8988T (cell line): ENCODE data around the gene CMIP.

Experiments used
- DNase-seq: peaks from one replicate; pipeline ENCODE4 v3.0.0; 2011

CMIP gene

DNA sequence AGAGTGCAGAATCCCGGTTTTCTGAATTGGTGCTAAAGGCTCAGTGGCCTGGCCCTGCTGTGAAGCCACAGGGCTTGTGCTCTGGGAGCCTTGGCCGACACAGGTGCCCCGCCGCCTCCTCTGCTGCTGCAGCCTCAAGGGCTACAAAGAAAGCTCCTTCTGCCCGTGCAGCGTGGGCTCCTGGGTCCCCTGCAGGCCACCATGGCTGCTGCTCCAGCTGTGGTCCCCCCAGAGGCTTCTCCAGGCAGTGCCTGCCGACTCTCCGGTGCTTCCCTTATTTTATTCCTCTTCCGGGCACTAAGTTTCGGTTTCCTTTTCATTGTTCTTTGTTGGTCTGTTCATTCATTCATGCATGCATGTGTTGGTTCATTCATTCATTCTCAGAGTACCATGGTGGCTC lies 53.1 kb downstream of the CMIP start:
- no peak for DNase-seq

GRCh38 chr16:81498351-81498750 lies 53.7 kb downstream of the CMIP start:
- DNase-seq: no peak

DNA sequence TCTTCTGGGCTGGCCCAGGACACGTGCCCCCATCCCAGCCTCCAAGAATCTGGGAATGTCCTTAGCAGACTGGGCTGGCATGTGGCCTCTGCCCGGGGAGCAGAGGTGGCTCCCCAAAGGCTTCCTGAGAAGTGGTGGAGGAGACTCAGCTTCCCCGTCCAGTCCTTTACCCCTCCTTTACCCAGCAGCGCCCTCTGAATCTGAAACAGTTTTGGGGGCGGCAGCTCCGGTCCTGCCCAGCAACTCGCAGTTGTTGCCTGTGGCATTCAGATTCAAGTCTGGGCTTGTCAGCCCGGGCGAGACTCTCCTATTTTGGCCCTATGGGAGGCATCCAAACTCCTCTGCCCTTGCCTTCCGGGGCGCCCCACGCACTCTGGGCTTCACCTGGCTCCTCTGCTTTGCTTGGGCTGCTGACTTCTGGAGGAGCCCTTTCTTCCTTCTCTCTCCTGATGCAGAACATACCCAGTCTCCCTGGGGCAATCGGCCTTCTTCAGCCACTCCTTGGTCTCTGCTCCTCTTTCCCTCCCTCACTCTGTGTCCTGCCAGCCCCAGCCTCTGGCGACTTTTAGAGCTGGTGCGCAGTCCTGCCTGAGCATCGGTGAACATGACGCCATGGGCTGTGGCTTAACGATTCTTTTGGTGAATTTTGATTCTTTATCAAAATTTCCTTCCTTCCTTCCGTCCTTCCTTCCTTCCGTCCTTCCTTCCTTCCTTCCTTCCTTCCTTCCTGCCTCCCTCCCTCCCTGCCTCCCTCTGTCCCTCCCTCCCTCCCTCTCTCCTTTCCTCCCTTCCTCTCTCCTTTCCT lies 55.2 kb downstream of the CMIP start:
- no peak for DNase-seq

DNA sequence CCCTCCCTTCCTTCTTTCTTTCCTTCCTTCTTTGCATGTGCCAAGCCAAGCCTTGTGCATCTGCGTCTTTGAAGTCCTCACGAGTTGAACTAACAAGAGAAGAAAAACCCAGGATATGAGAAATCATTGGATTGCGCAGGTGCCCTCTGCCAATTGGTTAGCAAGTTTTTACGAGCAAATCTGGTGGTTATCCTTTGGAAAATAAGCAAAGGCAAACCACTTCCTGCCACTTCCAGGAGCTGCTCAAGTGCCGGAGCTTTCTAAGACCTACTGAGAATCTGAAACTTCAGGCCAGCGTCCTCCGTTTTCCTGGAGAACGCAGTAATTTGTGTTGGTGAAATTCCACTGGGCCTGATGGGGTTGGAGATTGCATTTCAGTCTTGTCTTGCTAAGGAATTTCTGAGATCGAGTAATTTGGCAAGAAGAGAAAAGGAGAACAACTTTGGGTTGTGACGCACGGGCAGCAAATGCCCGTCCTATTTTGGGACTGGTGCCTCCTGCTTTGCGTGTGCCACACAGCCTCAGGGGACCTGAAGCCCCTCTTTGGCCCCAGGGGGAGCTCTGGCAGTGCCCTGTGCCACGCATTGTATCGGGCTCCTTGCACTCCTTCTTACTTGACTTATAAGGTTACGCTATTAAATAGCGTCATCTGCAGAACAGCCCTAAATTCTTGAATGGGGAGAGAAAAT lies 56.4 kb downstream of the CMIP start:
- no peak for DNase-seq

DNA sequence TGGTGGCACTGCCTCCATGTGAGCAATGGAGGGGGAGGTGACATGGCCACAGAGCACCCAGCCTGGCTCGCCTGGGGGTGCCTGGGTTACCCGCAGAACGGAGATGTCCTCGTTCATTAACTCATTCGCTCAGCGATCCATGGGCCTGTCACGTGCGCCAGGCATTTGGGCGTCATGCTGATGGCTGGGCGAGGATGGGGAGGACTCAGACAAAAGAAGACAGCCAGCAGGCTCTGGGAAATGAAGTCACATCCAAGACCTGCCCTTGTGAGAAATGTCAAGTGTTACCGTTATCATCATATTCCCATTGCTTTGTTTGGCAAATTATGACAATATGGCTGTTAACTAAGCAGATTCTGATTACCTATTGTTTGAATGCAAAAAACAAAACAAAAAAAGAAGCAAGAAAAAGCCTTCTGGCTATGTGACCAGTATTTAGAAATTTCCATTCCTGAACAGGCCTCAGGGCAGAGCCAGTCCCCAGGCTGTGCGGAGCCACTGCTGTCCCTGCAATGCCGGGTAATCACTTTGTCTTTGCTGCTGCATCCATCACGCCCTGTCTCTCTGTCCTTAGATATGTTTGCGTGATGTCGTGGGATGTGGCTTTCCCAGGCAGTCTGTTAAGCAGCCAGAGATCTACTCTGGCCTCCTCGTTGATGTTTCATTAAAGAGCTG lies 57.9 kb downstream of the CMIP start:
- no peak for DNase-seq

- no peak for DNase-seq
These were observed 60.5 kb downstream of the CMIP start for GRCh38 chr16:81505011-81505661.

DNA sequence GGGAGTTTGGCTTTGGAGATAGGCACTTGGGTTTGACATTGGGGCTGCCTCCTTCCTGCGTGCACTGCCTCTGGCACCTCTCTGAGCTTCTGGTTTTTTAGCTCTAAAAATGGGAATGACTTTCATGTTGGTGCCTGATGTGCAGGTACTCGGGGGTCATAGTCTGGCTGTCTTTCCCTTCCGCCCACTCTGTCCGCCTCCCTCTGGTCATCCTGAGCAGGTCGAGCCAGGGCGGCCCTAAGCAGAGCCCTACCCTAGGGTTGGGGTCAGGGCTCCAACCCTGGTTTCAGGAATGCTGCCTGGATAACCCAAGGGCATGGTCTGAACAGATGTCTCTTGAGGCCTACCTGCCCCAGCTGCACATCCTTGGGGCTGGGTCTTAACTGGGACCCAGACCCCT lies 64.8 kb downstream of the CMIP start:
- DNase-seq: no peak

DNA sequence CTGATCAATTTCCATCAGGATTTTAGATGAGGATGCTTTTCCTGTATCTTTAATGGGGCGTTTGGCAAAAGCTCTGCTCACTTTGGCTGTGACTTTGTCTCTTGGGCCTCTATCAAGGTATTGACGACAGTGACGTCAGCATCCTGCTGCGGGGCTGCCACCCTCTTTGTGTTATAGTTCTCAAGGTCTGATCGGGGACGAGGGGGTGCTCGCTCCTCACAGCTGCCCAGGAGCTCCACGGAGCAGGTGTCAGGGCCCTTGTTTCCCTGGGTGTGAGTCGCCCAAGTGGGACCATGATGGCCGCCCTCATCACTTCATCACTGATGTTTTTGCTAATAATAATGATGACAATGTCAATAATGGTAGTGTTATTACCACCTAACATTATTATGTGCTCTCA lies 65.4 kb downstream of the CMIP start:
- no peak for DNase-seq

DNA sequence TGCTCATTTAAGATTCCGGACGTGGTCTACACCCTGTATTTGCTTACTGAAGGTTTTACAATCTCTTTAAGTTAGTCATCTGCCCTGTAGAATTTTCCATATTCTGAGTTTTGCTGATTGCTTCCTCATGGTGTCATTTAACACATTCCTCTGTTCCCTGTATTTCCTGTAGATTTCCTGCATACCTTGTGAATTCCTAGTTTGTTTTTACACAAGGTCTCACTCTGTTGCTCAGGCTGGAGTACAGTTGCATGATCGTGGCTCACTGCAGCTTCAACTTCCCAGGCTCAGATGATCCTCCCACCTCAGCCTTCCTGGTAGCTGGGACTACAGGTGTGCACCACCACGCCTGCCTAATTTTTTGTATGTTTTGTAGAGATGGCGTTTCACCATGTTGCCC lies 66.8 kb downstream of the CMIP start:
- DNase-seq: no peak

DNA sequence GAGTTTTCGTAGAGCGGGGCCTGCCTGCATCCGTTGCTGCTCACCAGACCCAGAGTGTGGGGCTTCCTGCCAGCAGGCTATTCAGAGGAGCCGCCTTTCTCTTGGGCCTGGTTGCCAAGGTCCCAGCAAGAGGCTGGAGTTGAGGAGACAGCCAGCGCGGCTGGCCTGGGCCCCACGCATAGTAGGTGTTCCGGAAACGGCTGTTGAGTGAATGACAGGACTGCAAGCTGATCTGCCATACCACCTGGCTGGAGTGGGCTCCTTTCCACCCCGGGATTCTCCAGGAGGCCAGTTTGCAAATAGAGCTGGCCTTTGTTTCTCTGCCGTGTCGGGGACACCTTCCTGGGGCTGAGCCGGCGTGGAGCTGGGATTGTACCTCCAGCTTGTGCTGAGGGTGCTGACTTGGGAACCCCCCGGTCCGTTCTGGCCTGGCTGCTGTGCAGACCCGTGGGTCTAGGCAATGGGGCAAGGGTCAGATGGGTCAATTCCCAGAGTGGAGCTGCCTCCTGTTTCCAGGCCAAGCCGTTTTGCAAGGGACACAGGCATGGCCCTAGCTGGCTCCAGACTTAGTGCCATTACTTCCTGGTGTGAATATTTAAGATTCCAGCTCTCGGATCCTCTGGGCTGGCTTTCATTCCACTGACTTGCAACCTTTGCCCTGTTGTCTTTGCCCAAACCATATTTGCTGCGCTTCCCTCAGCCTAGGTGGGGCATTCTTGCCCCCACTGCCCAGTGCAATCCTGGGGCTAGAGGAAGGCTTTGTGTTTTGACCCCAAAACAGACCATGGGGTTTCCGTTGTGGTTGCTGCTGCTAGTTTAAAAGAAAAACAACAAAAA lies 68.8 kb downstream of the CMIP start:
- DNase-seq: no peak

GRCh38 chr16:81514041-81514559 lies 69.5 kb downstream of the CMIP start:
- no peak for DNase-seq

DNA sequence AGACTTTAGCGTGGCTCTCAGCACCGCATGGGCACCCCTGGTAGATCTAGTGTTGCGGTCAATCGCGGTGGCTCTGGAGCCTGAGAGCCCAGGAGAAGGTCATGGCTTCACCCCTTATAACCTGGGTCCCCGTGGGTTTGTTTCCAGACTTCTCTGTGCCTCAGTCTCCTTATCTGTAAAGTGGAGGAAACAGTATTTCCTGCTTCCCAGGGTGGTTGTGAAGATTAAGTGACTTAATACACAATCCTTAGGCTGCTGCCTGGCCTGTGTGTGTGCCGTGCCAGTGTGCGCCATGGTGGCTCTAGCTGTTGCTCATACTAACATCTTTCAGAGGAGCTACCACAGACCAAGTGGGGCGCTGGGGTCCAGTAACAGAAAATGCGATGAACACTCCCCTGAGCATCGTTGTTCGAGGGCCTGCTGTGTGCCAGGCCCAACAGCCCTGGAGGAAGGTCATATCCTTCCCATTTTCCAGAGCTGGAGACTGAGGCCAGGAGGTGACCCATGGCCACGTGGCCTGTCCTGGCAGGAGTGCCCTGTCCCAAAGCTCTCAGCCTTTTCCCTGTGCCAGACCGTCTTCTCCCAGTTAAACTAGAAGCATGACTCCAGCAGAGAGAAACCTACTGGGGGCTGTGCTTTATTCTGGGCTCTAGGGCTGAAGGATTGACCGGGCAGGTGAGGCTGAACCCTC lies 70.1 kb downstream of the CMIP start:
- DNase-seq: no peak

DNA sequence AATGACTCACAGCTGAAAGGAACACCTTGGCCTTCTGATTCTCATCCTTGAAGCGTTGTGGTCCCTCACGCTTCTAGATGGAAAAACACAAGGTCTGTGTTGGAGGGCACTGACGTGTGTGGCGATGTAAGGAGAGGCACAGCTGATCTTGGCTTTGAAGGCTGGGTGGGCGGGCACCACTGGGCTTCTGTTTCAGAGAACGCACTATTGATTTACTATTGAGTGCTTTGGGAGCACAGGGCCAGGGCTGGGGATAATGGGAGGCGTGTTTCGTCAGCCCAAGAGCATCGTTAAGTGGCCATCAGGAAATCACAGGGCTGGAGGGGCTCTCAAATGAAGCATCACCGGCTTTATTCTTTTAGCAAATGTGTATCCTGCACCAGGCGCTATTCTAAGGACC lies 70.7 kb downstream of the CMIP start:
- DNase-seq: no peak

- no peak for DNase-seq
These were observed 71.1 kb downstream of the CMIP start for GRCh38 chr16:81515721-81516120.

DNA sequence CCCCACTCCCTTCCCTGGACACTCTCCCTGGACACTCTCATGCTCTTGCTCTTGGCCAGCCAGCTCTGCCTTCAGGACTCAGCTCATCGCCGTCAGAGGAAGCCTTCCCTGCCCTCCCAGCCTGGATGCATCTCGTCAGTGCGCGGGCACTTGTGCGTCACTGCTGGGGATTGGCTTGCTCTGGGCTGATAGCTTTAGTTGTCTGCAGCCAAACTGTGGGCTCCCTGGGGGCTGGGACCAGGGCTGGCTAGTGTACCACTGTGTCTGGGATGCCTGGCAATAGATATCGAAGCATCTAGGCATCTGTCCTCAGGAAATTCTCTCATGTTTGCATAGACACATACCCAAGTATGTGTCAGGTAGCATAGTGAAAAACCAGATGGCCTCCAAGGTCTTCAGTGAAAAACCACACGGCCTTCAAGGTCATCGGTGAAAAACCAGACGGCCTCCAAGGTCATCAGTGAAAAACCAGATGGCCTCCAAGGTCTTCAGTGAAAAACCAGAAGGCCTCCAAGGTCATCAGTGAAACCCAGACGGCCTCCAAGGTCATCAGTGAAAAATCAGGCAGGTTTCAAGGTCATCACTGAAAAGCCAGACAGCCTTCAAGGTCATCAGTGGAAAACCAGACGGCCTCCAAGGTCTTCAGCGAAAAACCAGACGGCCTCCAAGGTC lies 72.0 kb downstream of the CMIP start:
- no peak for DNase-seq

GRCh38 chr16:81517150-81517499 lies 72.5 kb downstream of the CMIP start:
- no peak for DNase-seq

DNA sequence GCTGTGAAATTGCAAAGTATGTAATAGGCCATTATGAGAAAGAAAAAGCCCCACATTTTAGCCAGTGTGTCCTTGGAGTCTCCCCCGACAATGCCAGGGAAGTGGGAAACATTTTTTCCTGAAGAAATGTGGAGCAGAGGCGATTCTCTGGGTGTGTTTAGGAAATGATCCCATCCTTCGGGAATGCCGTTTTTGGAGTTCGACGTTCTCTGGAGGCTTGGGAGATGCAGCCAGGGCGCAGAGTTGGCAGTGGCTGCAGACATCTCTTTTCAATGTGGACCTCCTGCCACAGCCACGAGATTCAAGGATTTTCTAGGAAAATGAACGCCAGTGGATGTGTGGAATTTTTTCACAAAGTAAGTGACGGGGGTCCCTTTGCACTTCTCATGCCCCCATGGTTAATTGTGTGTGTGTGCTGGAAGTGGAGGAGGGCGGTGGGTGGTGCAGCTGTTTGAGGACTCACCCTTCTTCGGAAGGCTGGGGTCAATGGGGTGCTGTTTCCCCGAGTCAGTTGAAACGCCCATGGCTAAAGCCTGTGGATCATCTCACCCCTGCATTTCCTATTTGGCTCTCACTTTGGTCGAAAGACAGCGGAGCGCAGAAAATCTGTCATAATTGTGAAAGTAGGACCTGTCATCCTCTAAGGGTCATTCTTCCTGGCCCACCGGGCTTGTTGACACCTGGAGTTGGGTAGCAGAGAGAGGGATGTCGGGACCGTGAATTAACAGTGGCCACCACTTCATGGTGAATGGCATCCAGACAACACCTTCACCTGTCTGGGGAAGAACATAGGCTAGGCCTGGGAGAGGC lies 73.2 kb downstream of the CMIP start:
- DNase-seq: peak; percentile 75

DNA sequence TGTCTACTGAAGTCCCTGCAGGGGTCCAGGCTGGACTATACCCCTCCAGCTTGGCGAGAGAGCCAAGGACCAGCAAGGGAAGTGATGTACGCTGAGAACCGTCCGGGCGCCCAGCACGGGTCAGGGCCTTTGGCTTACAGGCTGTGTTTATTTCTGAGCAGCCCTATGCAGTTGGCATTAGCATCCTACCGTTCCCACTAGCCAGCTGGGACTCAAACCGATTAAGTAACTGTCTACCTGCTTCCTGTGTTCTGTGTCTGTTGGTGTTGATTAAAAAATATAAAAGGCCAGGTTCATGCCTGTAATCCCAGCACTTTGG lies 73.8 kb downstream of the CMIP start:
- no peak for DNase-seq

DNA sequence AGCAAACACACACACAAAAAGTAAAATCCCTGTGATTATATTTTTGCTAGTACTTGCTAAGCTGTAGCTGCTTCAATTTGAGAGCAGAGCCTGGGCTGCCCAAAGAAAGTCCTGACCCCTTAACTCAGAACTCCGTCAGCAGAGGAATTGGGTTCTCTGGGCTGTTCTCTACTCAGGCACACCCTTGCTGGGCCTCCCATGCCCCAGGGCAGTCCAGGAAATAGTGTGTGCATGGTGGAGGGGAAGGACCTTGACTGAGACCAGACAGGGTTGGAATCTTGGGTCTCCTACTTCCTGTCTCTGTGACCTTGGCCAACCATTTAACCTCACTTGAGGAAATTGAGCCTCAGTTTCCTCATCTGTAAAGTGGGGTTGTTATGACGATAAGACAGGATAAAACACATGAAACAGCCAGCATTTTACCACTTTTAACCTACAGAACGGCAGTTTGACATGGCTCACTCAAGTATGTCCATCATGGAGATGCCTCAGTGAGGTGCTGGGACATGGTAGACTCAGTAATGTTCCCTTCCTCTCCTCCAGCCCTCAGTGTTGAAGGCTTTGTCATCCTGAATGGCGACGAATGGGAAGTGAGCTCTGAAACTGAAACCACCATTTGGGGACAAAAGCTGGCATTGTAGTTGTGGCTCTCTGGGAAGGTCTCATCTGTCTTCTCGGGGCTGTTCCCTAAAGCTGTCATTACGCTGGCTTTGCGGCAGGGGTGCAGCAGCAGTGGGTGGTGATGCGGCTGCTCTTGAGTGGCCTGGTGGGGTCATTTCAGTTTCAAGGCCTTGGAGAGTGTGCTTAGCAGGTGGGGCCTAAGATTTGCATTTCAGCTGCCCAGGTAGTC lies 74.9 kb downstream of the CMIP start:
- no peak for DNase-seq

DNA sequence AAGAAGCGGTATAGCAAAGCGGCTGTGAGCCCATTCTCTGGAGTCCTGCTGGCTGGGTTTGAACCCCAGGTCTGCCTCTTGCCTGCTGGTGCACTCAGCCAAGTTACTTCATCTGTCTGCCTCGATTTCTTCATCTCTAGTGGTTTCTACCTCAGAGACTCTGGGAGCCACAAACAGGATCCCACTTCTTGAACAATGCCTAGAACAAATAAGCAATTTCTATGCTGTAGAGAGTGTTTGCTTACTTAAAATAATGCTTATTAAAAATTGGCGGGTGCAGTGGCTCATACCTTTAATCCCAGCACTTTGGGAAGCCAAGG lies 75.5 kb downstream of the CMIP start:
- no peak for DNase-seq
